HepG2 (cell line): ENCODE data around the gene GPR152. TPM values are rescaled to one million over a fixed set of nuclear protein-coding genes. Genes with fewer than 3 reads are reported as not detected.

Experiments
- KDM1A ChIP-seq: IDR thresholded peaks from 2 replicates; pipeline ENCODE4 v1.6.1; 2016; ENCODE audit warnings: missing compliant biosample characterization
- MAZ ChIP-seq, 2 experiments: sonication (generic) in 1 of 2; formaldehyde crosslinking in 1 of 2; IDR thresholded peaks; 2 replicates each; pipeline versions ENCODE4 v1.5.0 to v1.6.1; 2012 to 2020; ENCODE audit warnings: low read depth in 2 of 2, mild to moderate bottlenecking in 2 of 2, borderline replicate concordance in 1 of 2, improper control_type of control experiment in 1 of 2, low read length in 1 of 2, missing genetic modification reagents in 1 of 2, moderate library complexity in 1 of 2
- MED1 ChIP-seq: sonication (generic); formaldehyde crosslinking; IDR thresholded peaks from 2 replicates; pipeline ENCODE4 v1.4.0; 2020; ENCODE audit warnings: missing genetic modification reagents
- PAF1 ChIP-seq: IDR thresholded peaks from 2 replicates; pipeline ENCODE4 v1.6.1; 2016; ENCODE audit warnings: missing genetic modification reagents, missing compliant biosample characterization
- PAWR ChIP-seq: sonication (generic); formaldehyde crosslinking; IDR thresholded peaks from 2 replicates; pipeline ENCODE4 v1.4.0; 2020; ENCODE audit warnings: missing genetic modification reagents, mild to moderate bottlenecking, borderline replicate concordance
- SP4 ChIP-seq: sonication (generic); formaldehyde crosslinking; IDR thresholded peaks from 2 replicates; pipeline ENCODE4 v1.8.1; 2023; ENCODE audit warnings: mild to moderate bottlenecking, missing genetic modification reagents
- SRF ChIP-seq: IDR thresholded peaks from 2 replicates; pipeline ENCODE4 v1.6.1; 2011; ENCODE audit warnings: mild to moderate bottlenecking, low read depth, low read length, moderate library complexity
- U2AF2 ChIP-seq: fragments of 200-400 bp; formaldehyde crosslinking; IDR thresholded peaks from 2 replicates; pipeline ENCODE4 v1.6.1; 2017; ENCODE audit warnings: low read depth, mild to moderate bottlenecking, low read length
- ZC3H4 ChIP-seq: sonication (generic); formaldehyde crosslinking; IDR thresholded peaks from 2 replicates; pipeline ENCODE4 v1.4.0; 2020; ENCODE audit warnings: missing genetic modification reagents, borderline replicate concordance
- ZNF263 ChIP-seq: sonication (generic); formaldehyde crosslinking; IDR thresholded peaks from 2 replicates; pipeline ENCODE4 v1.4.0; 2020; ENCODE audit warnings: missing genetic modification reagents
- ZNF546 ChIP-seq: sonication (generic); formaldehyde crosslinking; conservative IDR thresholded peaks from 2 replicates; pipeline ENCODE4 v1.8.1; 2023; ENCODE audit warnings: mild to moderate bottlenecking, missing genetic modification reagents
- ZNF749 ChIP-seq: sonication (generic); formaldehyde crosslinking; IDR thresholded peaks from 2 replicates; pipeline ENCODE4 v1.8.0; 2022; ENCODE audit warnings: mild to moderate bottlenecking, missing genetic modification reagents, moderate library complexity, borderline replicate concordance
- ZSCAN21 ChIP-seq: sonication (generic); formaldehyde crosslinking; IDR thresholded peaks from 2 replicates; pipeline ENCODE4 v1.8.0; 2022; ENCODE audit warnings: mild to moderate bottlenecking, missing genetic modification reagents, moderate library complexity, borderline replicate concordance
- polyA plus RNA-seq, 8 experiments: library from polyadenylated mRNA; depleted of rRNA in 3 of 8; stranded (reverse) in 7 of 8; unstranded in 1 of 8; fragments of >200 nt; fragmentation: Illumina TruSeq in 4 of 8; extraction: Trizol in 4 of 8; gene quantifications; 2 replicates each; pipeline versions ENCODE4 v1.2.1 to v1.2.3, GENCODE V29; 2011 to 2016; ENCODE audit warnings: low read depth in 4 of 8, missing spikeins in 1 of 8, mixed read lengths in 1 of 8; ENCODE audit not compliant: insufficient read depth in 1 of 8
- total RNA-seq, 5 experiments: library from RNA; depleted of rRNA; stranded (reverse); fragments of >200 nt; fragmentation: Illumina TruSeq; extraction: Trizol; gene quantifications; 2 replicates each; pipeline ENCODE4 v1.2.3, GENCODE V29; 2016; ENCODE audit warnings: low read depth in 1 of 5
- TF ChIP-seq, protein P1 (sequence below): sonication (generic); formaldehyde crosslinking; IDR thresholded peaks from 2 replicates; pipeline ENCODE4 v1.5.0; 2020; ENCODE audit warnings: mild to moderate bottlenecking, missing genetic modification reagents, borderline replicate concordance
- TF ChIP-seq, protein P2 (sequence below), 2 experiments: sonication (generic) in 1 of 2; formaldehyde crosslinking in 1 of 2; IDR thresholded peaks; 2 replicates each; pipeline versions ENCODE4 v1.6.1 to v1.9.0; 2014 to 2022; ENCODE audit warnings: antibody characterized with exemption in 1 of 2, borderline replicate concordance in 1 of 2, inconsistent platforms in 1 of 2, low read depth in 1 of 2, missing genetic modification reagents in 1 of 2

GPR152 gene
- total and polyA plus RNA-seq, 2 of the 13 experiments (the other 11 are each of a cell fraction or from before 2014, with no cell fraction given), result not detected

DNA sequence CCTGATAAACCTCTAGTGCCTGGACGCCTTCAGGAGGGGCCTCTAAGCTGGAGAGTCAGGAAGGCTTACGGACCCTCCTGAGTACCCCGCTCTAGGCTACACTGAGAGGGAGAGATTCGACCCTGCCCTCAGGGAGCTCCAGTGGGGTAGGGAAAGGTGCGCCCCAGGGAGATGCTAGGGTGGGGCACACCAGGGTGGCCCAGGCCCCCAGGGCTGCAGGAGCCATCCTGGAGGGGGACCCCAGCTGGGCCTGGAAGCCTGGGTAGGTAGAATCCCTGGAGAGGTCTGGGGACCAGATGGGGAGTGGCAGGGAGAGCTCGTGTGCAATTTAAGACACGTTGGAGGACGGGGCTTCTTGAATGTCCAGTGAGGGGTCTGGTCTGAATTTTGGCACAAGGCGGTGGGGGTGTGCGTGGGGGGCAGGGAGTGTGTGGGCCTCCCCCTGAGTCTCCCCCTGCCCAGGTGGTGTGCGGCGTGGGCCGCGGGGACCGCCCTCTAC, 32.3 kb downstream of the GPR152 start (continued):
- TF ChIP-seq, protein P1, sequence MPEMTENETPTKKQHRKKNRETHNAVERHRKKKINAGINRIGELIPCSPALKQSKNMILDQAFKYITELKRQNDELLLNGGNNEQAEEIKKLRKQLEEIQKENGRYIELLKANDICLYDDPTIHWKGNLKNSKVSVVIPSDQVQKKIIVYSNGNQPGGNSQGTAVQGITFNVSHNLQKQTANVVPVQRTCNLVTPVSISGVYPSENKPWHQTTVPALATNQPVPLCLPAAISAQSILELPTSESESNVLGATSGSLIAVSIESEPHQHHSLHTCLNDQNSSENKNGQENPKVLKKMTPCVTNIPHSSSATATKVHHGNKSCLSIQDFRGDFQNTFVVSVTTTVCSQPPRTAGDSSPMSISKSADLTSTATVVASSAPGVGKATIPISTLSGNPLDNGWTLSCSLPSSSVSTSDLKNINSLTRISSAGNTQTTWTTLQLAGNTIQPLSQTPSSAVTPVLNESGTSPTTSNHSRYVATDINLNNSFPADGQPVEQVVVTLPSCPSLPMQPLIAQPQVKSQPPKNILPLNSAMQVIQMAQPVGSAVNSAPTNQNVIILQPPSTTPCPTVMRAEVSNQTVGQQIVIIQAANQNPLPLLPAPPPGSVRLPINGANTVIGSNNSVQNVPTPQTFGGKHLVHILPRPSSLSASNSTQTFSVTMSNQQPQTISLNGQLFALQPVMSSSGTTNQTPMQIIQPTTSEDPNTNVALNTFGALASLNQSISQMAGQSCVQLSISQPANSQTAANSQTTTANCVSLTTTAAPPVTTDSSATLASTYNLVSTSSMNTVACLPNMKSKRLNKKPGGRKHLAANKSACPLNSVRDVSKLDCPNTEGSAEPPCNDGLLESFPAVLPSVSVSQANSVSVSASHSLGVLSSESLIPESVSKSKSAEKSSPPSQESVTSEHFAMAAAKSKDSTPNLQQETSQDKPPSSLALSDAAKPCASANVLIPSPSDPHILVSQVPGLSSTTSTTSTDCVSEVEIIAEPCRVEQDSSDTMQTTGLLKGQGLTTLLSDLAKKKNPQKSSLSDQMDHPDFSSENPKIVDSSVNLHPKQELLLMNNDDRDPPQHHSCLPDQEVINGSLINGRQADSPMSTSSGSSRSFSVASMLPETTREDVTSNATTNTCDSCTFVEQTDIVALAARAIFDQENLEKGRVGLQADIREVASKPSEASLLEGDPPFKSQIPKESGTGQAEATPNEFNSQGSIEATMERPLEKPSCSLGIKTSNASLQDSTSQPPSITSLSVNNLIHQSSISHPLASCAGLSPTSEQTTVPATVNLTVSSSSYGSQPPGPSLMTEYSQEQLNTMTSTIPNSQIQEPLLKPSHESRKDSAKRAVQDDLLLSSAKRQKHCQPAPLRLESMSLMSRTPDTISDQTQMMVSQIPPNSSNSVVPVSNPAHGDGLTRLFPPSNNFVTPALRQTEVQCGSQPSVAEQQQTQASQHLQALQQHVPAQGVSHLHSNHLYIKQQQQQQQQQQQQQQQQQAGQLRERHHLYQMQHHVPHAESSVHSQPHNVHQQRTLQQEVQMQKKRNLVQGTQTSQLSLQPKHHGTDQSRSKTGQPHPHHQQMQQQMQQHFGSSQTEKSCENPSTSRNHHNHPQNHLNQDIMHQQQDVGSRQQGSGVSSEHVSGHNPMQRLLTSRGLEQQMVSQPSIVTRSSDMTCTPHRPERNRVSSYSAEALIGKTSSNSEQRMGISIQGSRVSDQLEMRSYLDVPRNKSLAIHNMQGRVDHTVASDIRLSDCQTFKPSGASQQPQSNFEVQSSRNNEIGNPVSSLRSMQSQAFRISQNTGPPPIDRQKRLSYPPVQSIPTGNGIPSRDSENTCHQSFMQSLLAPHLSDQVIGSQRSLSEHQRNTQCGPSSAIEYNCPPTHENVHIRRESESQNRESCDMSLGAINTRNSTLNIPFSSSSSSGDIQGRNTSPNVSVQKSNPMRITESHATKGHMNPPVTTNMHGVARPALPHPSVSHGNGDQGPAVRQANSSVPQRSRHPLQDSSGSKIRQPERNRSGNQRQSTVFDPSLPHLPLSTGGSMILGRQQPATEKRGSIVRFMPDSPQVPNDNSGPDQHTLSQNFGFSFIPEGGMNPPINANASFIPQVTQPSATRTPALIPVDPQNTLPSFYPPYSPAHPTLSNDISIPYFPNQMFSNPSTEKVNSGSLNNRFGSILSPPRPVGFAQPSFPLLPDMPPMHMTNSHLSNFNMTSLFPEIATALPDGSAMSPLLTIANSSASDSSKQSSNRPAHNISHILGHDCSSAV (CRISPR knock-in tag), result no peak
- TF ChIP-seq PAF1 (CRISPR knock-in tag), result no peak
- TF ChIP-seq KDM1A (CRISPR knock-in tag), result no peak
- TF ChIP-seq ZNF263 (CRISPR knock-in tag), result no peak
- TF ChIP-seq PAWR, result no peak
- TF ChIP-seq, protein P2, sequence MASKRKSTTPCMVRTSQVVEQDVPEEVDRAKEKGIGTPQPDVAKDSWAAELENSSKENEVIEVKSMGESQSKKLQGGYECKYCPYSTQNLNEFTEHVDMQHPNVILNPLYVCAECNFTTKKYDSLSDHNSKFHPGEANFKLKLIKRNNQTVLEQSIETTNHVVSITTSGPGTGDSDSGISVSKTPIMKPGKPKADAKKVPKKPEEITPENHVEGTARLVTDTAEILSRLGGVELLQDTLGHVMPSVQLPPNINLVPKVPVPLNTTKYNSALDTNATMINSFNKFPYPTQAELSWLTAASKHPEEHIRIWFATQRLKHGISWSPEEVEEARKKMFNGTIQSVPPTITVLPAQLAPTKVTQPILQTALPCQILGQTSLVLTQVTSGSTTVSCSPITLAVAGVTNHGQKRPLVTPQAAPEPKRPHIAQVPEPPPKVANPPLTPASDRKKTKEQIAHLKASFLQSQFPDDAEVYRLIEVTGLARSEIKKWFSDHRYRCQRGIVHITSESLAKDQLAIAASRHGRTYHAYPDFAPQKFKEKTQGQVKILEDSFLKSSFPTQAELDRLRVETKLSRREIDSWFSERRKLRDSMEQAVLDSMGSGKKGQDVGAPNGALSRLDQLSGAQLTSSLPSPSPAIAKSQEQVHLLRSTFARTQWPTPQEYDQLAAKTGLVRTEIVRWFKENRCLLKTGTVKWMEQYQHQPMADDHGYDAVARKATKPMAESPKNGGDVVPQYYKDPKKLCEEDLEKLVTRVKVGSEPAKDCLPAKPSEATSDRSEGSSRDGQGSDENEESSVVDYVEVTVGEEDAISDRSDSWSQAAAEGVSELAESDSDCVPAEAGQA (IDR thresholded peaks at IDR 0.05; ENCODE audit: low read depth), result no peak
- TF ChIP-seq, protein P2 (CRISPR knock-in tag; IDR thresholded peaks at IDR 0.05; ENCODE audit: borderline replicate concordance), result no peak
- no peak for TF ChIP-seq SRF
- no peak for TF ChIP-seq MED1 (CRISPR knock-in tag)
- TF ChIP-seq SP4 (CRISPR knock-in tag), result no peak
- TF ChIP-seq ZNF546, result no peak
- TF ChIP-seq ZSCAN21 (CRISPR knock-in tag), result no peak
- TF ChIP-seq MAZ (IDR thresholded peaks at IDR 0.05; ENCODE audit: borderline replicate concordance, low read depth, low read length), result no peak
- no peak for TF ChIP-seq MAZ (CRISPR knock-in tag; IDR thresholded peaks at IDR 0.05; ENCODE audit: low read depth)
- no peak for TF ChIP-seq U2AF2
- TF ChIP-seq ZC3H4 (CRISPR knock-in tag), result no peak
- 0 out of 2 replicates have a peak, but pooled peaks have one; percentile 28 for TF ChIP-seq ZNF749 (CRISPR knock-in tag)
